CD4-positive, alpha-beta memory T cell (primary cell): ENCODE results near the gene AKR1A1. TPM values are rescaled to one million over a fixed set of nuclear protein-coding genes. Genes with fewer than 3 reads are reported as not detected.

ENCODE experiments used
- CTCF ChIA-PET: fragments of 350-600 bp; sonication (Branson Sonifier 250); formaldehyde crosslinking; loops from one replicate; lab custom pipeline; 2021; ENCODE audit warnings: inconsistent platforms; ENCODE audit not compliant: partially characterized antibody; lab: Charles Lee
- POLR2A ChIA-PET: fragments of 350-600 bp; sonication (Branson Sonifier 250); formaldehyde crosslinking; loops from one replicate; lab custom pipeline; 2021; ENCODE audit not compliant: partially characterized antibody; lab: Charles Lee
- DNase-seq, 5 donors: peaks; one replicate each; pipeline versions ENCODE4 v3.0.0 to v3.0.0-alpha.2; 2020 to 2022; ENCODE audit warnings: mixed read lengths in 1 of 5
- H3K27ac ChIP-seq: one replicate; pipeline ENCODE4 v1.7.0; 2013; ENCODE audit warnings: low read depth, low read length
- H3K27me3 ChIP-seq: 2 replicates; pipeline ENCODE4 v1.7.0; 2013; ENCODE audit warnings: mild to moderate bottlenecking, low read length, moderate library complexity; ENCODE audit not compliant: insufficient read depth
- H3K36me3 ChIP-seq: 2 replicates; pipeline ENCODE4 v1.7.0; 2013; ENCODE audit warnings: mild to moderate bottlenecking, low read length, moderate library complexity; ENCODE audit not compliant: insufficient read depth
- H3K4me1 ChIP-seq: 2 replicates; pipeline ENCODE4 v1.7.0; 2013; ENCODE audit warnings: mild to moderate bottlenecking, low read length, moderate library complexity; ENCODE audit not compliant: insufficient read depth
- H3K4me3 ChIP-seq, 2 donors: one replicate each; pipeline ENCODE4 v1.7.0; 2013; ENCODE audit warnings: low read length in 2 of 2, mild to moderate bottlenecking in 1 of 2
- H3K9me3 ChIP-seq, 2 donors: one replicate each; pipeline ENCODE4 v1.7.0; 2013; ENCODE audit warnings: low read length in 2 of 2, control low read depth in 1 of 2; ENCODE audit not compliant: control insufficient read depth in 1 of 2
- H3K27ac Mint-ChIP-seq, 7 donors: one replicate each; pipeline ENCODE4 v1.8.0; 2020 to 2021; ENCODE audit warnings: mixed read lengths in 7 of 7, mild to moderate bottlenecking in 6 of 7, inconsistent platforms in 3 of 7, moderate library complexity in 3 of 7
- H3K27me3 Mint-ChIP-seq, 2 donors: one replicate each; pipeline ENCODE4 v1.8.0; 2020 to 2021; ENCODE audit warnings: mixed read lengths in 2 of 2
- H3K36me3 Mint-ChIP-seq, 2 donors: one replicate each; pipeline ENCODE4 v1.8.0; 2020 to 2021; ENCODE audit warnings: mixed read lengths in 2 of 2, inconsistent platforms in 1 of 2, mild to moderate bottlenecking in 1 of 2
- H3K4me1 Mint-ChIP-seq, 4 donors: one replicate each; pipeline ENCODE4 v1.8.0; 2020 to 2021; ENCODE audit warnings: mixed read lengths in 4 of 4, mild to moderate bottlenecking in 1 of 4
- H3K4me3 Mint-ChIP-seq, 8 donors: one replicate each; pipeline ENCODE4 v1.8.0; 2020 to 2021; ENCODE audit warnings: mixed read lengths in 8 of 8, mild to moderate bottlenecking in 7 of 8, moderate library complexity in 6 of 8, inconsistent platforms in 3 of 8
- H3K9me3 Mint-ChIP-seq, 8 donors: one replicate each; pipeline ENCODE4 v1.8.0; 2020 to 2021; ENCODE audit warnings: mixed read lengths in 8 of 8, mild to moderate bottlenecking in 5 of 8, inconsistent platforms in 3 of 8, moderate library complexity in 1 of 8
- intact Hi-C: fragments of 100-400 bp; cut with micrococcal nuclease; formaldehyde crosslinking; loops from one replicate; pipeline ENCODE4 v1.15.1; 2023
- polyA plus RNA-seq, 2 donors: library from polyadenylated mRNA; unstranded; fragments of 300-500 nt; fragmentation: Illumina TruSeq; gene quantifications; one replicate each; pipeline ENCODE4 v1.2.3, GENCODE V29; 2021
- total RNA-seq, 2 experiments: library from RNA; stranded (reverse); gene quantifications; one replicate each; pipeline ENCODE4 v1.2.3, GENCODE V29; 2021

AKR1A1 gene
- total and polyA plus RNA-seq, 4 experiments from 2014 or later = 84.3 to 124 (median 92.2) TPM

- Histone ChIP-seq H3K9me3 (no peaks in the 10 kb centered on the region), H3K27me3 (no peaks in the 10 kb centered on the region), H3K36me3 (peaks cover 19% of the 10 kb centered on the region), H3K27ac (no peak overlapping the region), H3K4me3 (no peak overlapping the region), H3K4me1 (no peaks in the 10 kb centered on the region)
- no peaks in the 10 kb centered on the region for H3K9me3 Mint-ChIP-seq
- no peak overlapping the region for H3K4me3 Mint-ChIP-seq
- peaks cover 15 to 53% of the 10 kb centered on the region in 2 donors for H3K36me3 Mint-ChIP-seq
- intact Hi-C loops = no loop called here
- peak overlapping the region in 1 of 7 donors; percentile 84 for H3K27ac Mint-ChIP-seq
- peaks cover 0 to 4% (median 2%) of the 10 kb centered on the region in 4 donors for H3K4me1 Mint-ChIP-seq
- ChIA-PET CTCF (interaction anchor here (0.9 to 1.2 kb wide), 3 partner anchors 51 to 203 kb away, joined by 3 to 7 read pairs (median 3); no protein-coding TSS in a partner anchor), POLR2A (interaction anchor here (1.1 to 2.0 kb wide), 2 partner anchors 42 to 50 kb away, joined by 3 to 10 read pairs; partner anchors contain the start of gene PRDX1)
- H3K27me3 Mint-ChIP-seq = no peaks in the 10 kb centered on the region
- DNase-seq = no peak
Observed at GRCh38 chr1:45563843-45564242, 13.2 kb downstream of the AKR1A1 start.

GRCh38 chr1:45566722-45567121, 16.1 kb downstream of the AKR1A1 start:
- Histone ChIP-seq H3K4me1 (no peaks in the 10 kb centered on the region), H3K27me3 (no peaks in the 10 kb centered on the region), H3K9me3 (no peaks in the 10 kb centered on the region), H3K4me3 (no peak overlapping the region), H3K27ac (no peak overlapping the region), H3K36me3 (peaks cover 26% of the 10 kb centered on the region)
- Mint-ChIP-seq H3K27ac (peak overlapping the region in 2 of 7 donors; percentile 29 to 83), H3K36me3 (peaks cover 11 to 52% of the 10 kb centered on the region in 2 donors), H3K4me3 (no peak overlapping the region), H3K27me3 (no peaks in the 10 kb centered on the region), H3K4me1 (peaks cover 0 to 3% (median 0%) of the 10 kb centered on the region in 4 donors), H3K9me3 (no peaks in the 10 kb centered on the region)
- no peak for DNase-seq
- ChIA-PET POLR2A (interaction anchor here (0.8 kb wide), 1 partner anchor 18 kb away, joined by 3 read pairs; the partner anchor contains the start of gene NASP), CTCF (interaction anchor here (0.9 to 8.7 kb wide), 7 partner anchors 16 to 207 kb away, joined by 3 to 184 read pairs (median 4); no protein-coding TSS in a partner anchor)
- intact Hi-C loops = no loop called here

GRCh38 chr1:45567911-45568310, 17.3 kb downstream of the AKR1A1 start:
- peaks cover 11 to 48% of the 10 kb centered on the region in 2 donors for H3K36me3 Mint-ChIP-seq
- no peaks in the 10 kb centered on the region for H3K27me3 Mint-ChIP-seq
- Histone ChIP-seq H3K9me3 (no peaks in the 10 kb centered on the region), H3K27me3 (no peaks in the 10 kb centered on the region), H3K4me3 (no peak overlapping the region), H3K4me1 (no peaks in the 10 kb centered on the region), H3K36me3 (peaks cover 22% of the 10 kb centered on the region), H3K27ac (no peak overlapping the region)
- DNase-seq = no peak
- H3K27ac Mint-ChIP-seq = peak overlapping the region in 4 of 7 donors; percentile 44 to 58 (median 52)
- peaks cover 0 to 3% (median 0%) of the 10 kb centered on the region in 4 donors for H3K4me1 Mint-ChIP-seq
- ChIA-PET POLR2A (interaction anchor here (1.2 to 2.0 kb wide), 5 partner anchors 15 to 556 kb away, joined by 3 to 14 read pairs (median 5); partner anchors contain the start of genes AKR1A1, PRDX1, TOE1 and UROD), CTCF (interaction anchor here (0.8 to 8.7 kb wide), 11 partner anchors 9 to 556 kb away, joined by 3 to 184 read pairs (median 10); partner anchors contain the start of genes CCDC163, HECTD3, MMACHC and MUTYH)
- H3K4me3 Mint-ChIP-seq = peak overlapping the region in 1 of 8 donors; percentile 7
- intact Hi-C loops = no loop called here
- no peaks in the 10 kb centered on the region for H3K9me3 Mint-ChIP-seq

- intact Hi-C loops = no loop called here
- peaks cover 22% of the 10 kb centered on the region for H3K36me3 ChIP-seq
- peaks cover 11 to 44% of the 10 kb centered on the region in 2 donors for H3K36me3 Mint-ChIP-seq
Observed at GRCh38 chr1:45568421-45568820, 17.8 kb downstream of the AKR1A1 start.

GRCh38 chr1:45569571-45569961, 18.9 kb downstream of the AKR1A1 start:
- H3K27ac Mint-ChIP-seq = peak overlapping the region in 6 of 7 donors; percentile 28 to 88 (median 56)
- peaks cover 0 to 3% (median 0%) of the 10 kb centered on the region in 4 donors for H3K4me1 Mint-ChIP-seq
- Histone ChIP-seq H3K27ac (no peak overlapping the region), H3K4me1 (no peaks in the 10 kb centered on the region), H3K9me3 (no peaks in the 10 kb centered on the region), H3K36me3 (peaks cover 22% of the 10 kb centered on the region), H3K27me3 (no peaks in the 10 kb centered on the region), H3K4me3 (no peak overlapping the region)
- peaks cover 11 to 36% of the 10 kb centered on the region in 2 donors for H3K36me3 Mint-ChIP-seq
- POLR2A ChIA-PET = interaction anchor here (0.5 to 3.3 kb wide), 8 partner anchors 19 to 230 kb away, joined by 3 to 16 read pairs (median 4); partner anchors contain the start of genes AKR1A1, MUTYH, PRDX1 and TOE1
- no peaks in the 10 kb centered on the region for H3K27me3 Mint-ChIP-seq
- no peaks in the 10 kb centered on the region for H3K9me3 Mint-ChIP-seq
- no peak overlapping the region for H3K4me3 Mint-ChIP-seq
- intact Hi-C loops = no loop called here
- DNase-seq = no peak
- CTCF ChIA-PET = interaction anchor here (0.7 to 8.7 kb wide), 22 partner anchors 11 to 558 kb away, joined by 3 to 184 read pairs (median 4); partner anchors contain the start of genes CCDC163, HECTD3, MMACHC and MUTYH

More at GRCh38 chr1:45568421-45568820, 17.8 kb downstream of the AKR1A1 start:
- CTCF ChIA-PET = interaction anchor here (0.8 to 8.7 kb wide), 20 partner anchors 10 to 556 kb away, joined by 3 to 184 read pairs (median 4); partner anchors contain the start of genes CCDC163, HECTD3, MMACHC and MUTYH
- Mint-ChIP-seq H3K27ac (peak overlapping the region in 2 of 7 donors; percentile 8 to 9), H3K4me3 (no peak overlapping the region), H3K4me1 (peaks cover 0 to 3% (median 0%) of the 10 kb centered on the region in 4 donors), H3K9me3 (no peaks in the 10 kb centered on the region), H3K27me3 (no peaks in the 10 kb centered on the region)
- Histone ChIP-seq H3K9me3 (no peaks in the 10 kb centered on the region), H3K4me3 (no peak overlapping the region), H3K27me3 (no peaks in the 10 kb centered on the region), H3K4me1 (no peaks in the 10 kb centered on the region), H3K27ac (no peak overlapping the region)
- POLR2A ChIA-PET = interaction anchor here (1.2 to 3.3 kb wide), 6 partner anchors 15 to 556 kb away, joined by 3 to 16 read pairs (median 6); partner anchors contain the start of genes AKR1A1, PRDX1, TOE1 and UROD
- no peak for DNase-seq

GRCh38 chr1:45569962-45570581, 19.4 kb downstream of the AKR1A1 start:
- CTCF ChIA-PET = interaction anchor here (0.7 to 8.7 kb wide), 27 partner anchors 8 to 841 kb away, joined by 3 to 184 read pairs (median 4); partner anchors contain the start of genes CCDC163, HECTD3, MMACHC and MUTYH
- H3K4me1 Mint-ChIP-seq = peaks cover 0 to 3% (median 0%) of the 10 kb centered on the region in 4 donors
- no peaks in the 10 kb centered on the region for H3K9me3 Mint-ChIP-seq
- Histone ChIP-seq H3K27me3 (no peaks in the 10 kb centered on the region), H3K4me3 (no peak overlapping the region), H3K4me1 (no peaks in the 10 kb centered on the region), H3K9me3 (no peaks in the 10 kb centered on the region), H3K36me3 (peaks cover 22% of the 10 kb centered on the region), H3K27ac (no peak overlapping the region)
- DNase-seq = peak; percentile 67 to 73 (median 72)
- H3K4me3 Mint-ChIP-seq = no peak overlapping the region
- peak overlapping the region in 6 of 7 donors; percentile 28 to 88 (median 54) for H3K27ac Mint-ChIP-seq
- no peaks in the 10 kb centered on the region for H3K27me3 Mint-ChIP-seq
- POLR2A ChIA-PET = interaction anchor here (0.8 to 3.3 kb wide), 6 partner anchors 19 to 230 kb away, joined by 3 to 16 read pairs (median 7); partner anchors contain the start of genes AKR1A1, MUTYH, PRDX1 and TOE1
- H3K36me3 Mint-ChIP-seq = peaks cover 11 to 36% of the 10 kb centered on the region in 2 donors
- intact Hi-C loops = loop anchor here (1.0 to 2.0 kb wide), 5 partner anchors 19 to 556 kb away; partner anchors contain the start of genes AKR1A1 and PRDX1
